Neural crest cell (in vitro differentiated cells): ENCODE measurements around the gene MOGAT1. TPM values are rescaled to one million over a fixed set of nuclear protein-coding genes. Genes with fewer than 3 reads are reported as not detected.
A peak's percentile ranks its signal among the peaks of the same experiment; 100 is the strongest.

Experiments
- DNase-seq: peaks from one replicate; pipeline ENCODE4 v3.0.0; 2021; ENCODE audit warnings: low read depth, mixed read lengths, low spot score
- H3K27ac Mint-ChIP-seq: one replicate; pipeline ENCODE4 v1.8.0; 2021; ENCODE audit warnings: mild to moderate bottlenecking, mixed read lengths; ENCODE audit not compliant: unreplicated experiment
- H3K27me3 Mint-ChIP-seq: 2 replicates; pipeline ENCODE4 v1.8.0; 2021; ENCODE audit warnings: low read depth, mild to moderate bottlenecking, mixed read lengths
- H3K36me3 Mint-ChIP-seq: 2 replicates; pipeline ENCODE4 v1.8.0; 2021; ENCODE audit warnings: low read depth, mild to moderate bottlenecking, mixed read lengths
- H3K4me1 Mint-ChIP-seq: 2 replicates; pipeline ENCODE4 v1.8.0; 2021; ENCODE audit warnings: mixed read lengths
- H3K4me3 Mint-ChIP-seq: one replicate; pipeline ENCODE4 v1.8.0; 2021; ENCODE audit warnings: mild to moderate bottlenecking, mixed read lengths
- H3K9me3 Mint-ChIP-seq: 2 replicates; pipeline ENCODE4 v1.8.0; 2021; ENCODE audit warnings: mixed read lengths
- CTCF ChIP-seq: fragments of 200-600 bp; sonication (generic); conservative IDR thresholded peaks from 2 replicates; pipeline ENCODE4 v1.5.0; 2021; ENCODE audit warnings: antibody characterized with exemption, mild to moderate bottlenecking
- total RNA-seq: library from RNA; stranded (reverse); gene quantifications from 2 replicates; pipeline ENCODE4 v1.2.1, GENCODE V29; 2021

Gene MOGAT1
- total RNA-seq, 1 donor from 2014 or later, result not detected

- Mint-ChIP-seq H3K4me1 (peaks cover 8% of the 10 kb centered on the region), H3K36me3 (peaks cover 16% of the 10 kb centered on the region), H3K27me3 (no peaks in the 10 kb centered on the region), H3K4me3 (no peak overlapping the region), H3K27ac (no peak overlapping the region), H3K9me3 (peaks cover 18% of the 10 kb centered on the region)
- DNase-seq, result no peak
- TF ChIP-seq CTCF, result no peak
These were observed 51.0 kb downstream of the MOGAT1 start for GRCh38 chr2:222722327-222722946.

- Mint-ChIP-seq H3K27ac (no peak overlapping the region), H3K4me3 (no peak overlapping the region), H3K4me1 (peaks cover 8% of the 10 kb centered on the region), H3K27me3 (no peaks in the 10 kb centered on the region), H3K9me3 (peaks cover 18% of the 10 kb centered on the region), H3K36me3 (peaks cover 16% of the 10 kb centered on the region)
- TF ChIP-seq CTCF, result no peak
- no peak for DNase-seq
These were observed 52.8 kb downstream of the MOGAT1 start for GRCh38 chr2:222724208-222724607.

- TF ChIP-seq CTCF, result no peak
- H3K36me3 Mint-ChIP-seq, result no peaks in the 10 kb centered on the region
- no peak overlapping the region for H3K4me3 Mint-ChIP-seq
- H3K27ac Mint-ChIP-seq, result no peak overlapping the region
- H3K27me3 Mint-ChIP-seq, result no peaks in the 10 kb centered on the region
- DNase-seq, result no peak
- H3K4me1 Mint-ChIP-seq, result peaks cover 29% of the 10 kb centered on the region
- no peaks in the 10 kb centered on the region for H3K9me3 Mint-ChIP-seq
These were observed 57.2 kb downstream of the MOGAT1 start for GRCh38 chr2:222728621-222729020.

GRCh38 chr2:222730366-222730999, 59.0 kb downstream of the MOGAT1 start:
- TF ChIP-seq CTCF, result no peak
- Mint-ChIP-seq H3K27me3 (no peaks in the 10 kb centered on the region), H3K27ac (peak overlapping the region; percentile 58), H3K4me1 (peaks cover 45% of the 10 kb centered on the region), H3K4me3 (no peak overlapping the region), H3K36me3 (no peaks in the 10 kb centered on the region), H3K9me3 (no peaks in the 10 kb centered on the region)
- DNase-seq, result no peak

- no peaks in the 10 kb centered on the region for H3K36me3 Mint-ChIP-seq
- TF ChIP-seq CTCF, result no peak
- peaks cover 50% of the 10 kb centered on the region for H3K4me1 Mint-ChIP-seq
- H3K27me3 Mint-ChIP-seq, result no peaks in the 10 kb centered on the region
- no peak overlapping the region for H3K4me3 Mint-ChIP-seq
- no peak for DNase-seq
- H3K9me3 Mint-ChIP-seq, result no peaks in the 10 kb centered on the region
- H3K27ac Mint-ChIP-seq, result no peak overlapping the region
These were observed 59.8 kb downstream of the MOGAT1 start for GRCh38 chr2:222731201-222731621.
